GM18499 (cell line): ENCODE data around the gene CRIP2.

Experiments
- ATAC-seq: cut with Tn5 transposase; IDR thresholded peaks from one replicate; pipeline ENCODE4 v1.9.1; 2021; ENCODE audit warnings: moderate number of reproducible peaks; ENCODE audit not compliant: insufficient read depth, unreplicated experiment

CRIP2 gene

DNA sequence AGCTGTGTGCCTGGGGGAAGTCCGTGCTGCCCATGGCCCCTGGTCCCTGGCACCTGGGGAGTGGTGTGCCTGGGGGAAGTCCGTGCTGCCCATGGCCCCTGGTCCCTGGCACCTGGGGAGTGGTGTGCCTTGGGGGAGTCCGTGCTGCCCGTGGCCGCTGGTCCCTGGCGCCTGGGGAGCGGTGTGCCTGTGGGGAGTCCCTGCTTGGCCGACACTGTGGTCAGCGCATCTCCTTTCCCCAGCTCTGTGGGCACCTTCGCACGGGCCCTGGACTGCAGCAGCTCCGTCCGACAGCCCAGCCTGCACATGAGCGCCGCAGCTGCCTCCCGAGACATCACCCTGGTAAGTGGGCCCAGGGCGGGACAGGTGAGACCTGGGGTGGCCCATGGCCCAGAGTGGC is 14.5 kb upstream of the CRIP2 start:
- ATAC-seq = no peak

DNA sequence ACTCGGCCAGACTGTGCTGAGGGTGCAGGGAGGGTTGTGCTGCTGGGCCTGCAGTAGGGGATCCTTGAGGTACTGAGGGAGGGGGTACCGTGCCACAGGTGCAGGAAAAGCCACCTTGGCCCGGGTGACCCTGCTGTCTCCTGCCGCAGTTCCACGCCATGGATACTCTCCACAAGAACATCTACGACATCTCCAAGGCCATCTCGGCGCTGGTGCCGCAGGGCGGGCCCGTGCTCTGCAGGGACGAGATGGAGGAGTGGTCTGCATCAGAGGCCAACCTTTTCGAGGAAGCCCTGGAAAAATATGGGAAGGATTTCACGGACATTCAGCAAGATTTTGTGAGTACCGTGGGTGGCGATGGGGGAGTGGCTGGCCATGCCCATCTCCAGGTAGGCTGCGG is 14.0 kb upstream of the CRIP2 start:
- ATAC-seq = no peak

DNA sequence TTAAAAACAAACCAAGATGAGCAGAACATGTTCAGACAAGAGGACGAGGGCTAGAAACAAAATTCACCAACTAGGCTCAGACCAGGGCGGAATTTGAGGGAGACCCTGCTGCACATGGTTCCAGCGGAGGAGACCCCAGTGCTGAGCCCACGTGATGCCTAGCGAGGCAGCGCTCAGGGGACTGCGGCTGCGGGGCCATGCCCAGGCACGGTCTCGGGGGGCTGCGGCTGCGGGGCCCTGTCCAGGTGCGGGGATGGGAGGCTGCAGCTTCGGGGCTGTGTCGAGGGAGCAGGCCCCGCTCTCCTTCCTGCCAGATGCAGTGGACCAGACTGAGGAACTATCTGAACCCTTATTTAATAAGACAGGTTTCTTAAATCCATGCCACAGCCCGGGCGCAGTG is 12.7 kb upstream of the CRIP2 start:
- no peak for ATAC-seq

DNA sequence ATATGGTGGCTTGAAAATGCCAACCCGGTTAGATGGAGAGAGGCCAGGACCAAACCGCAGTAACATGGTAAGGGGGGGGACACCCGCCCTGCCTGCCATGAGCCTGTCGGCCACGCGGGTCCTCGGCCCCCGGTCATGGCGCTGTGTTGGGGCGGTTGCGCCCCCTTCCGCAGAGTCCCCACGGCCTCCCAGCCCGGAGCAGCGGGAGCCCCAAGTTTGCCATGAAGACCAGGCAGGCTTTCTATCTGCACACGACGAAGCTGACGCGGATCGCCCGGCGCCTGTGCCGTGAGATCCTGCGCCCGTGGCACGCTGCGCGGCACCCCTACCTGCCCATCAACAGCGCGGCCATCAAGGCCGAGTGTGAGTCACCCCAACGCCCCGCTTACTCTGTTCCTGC is 10.1 kb upstream of the CRIP2 start:
- ATAC-seq = no peak

DNA sequence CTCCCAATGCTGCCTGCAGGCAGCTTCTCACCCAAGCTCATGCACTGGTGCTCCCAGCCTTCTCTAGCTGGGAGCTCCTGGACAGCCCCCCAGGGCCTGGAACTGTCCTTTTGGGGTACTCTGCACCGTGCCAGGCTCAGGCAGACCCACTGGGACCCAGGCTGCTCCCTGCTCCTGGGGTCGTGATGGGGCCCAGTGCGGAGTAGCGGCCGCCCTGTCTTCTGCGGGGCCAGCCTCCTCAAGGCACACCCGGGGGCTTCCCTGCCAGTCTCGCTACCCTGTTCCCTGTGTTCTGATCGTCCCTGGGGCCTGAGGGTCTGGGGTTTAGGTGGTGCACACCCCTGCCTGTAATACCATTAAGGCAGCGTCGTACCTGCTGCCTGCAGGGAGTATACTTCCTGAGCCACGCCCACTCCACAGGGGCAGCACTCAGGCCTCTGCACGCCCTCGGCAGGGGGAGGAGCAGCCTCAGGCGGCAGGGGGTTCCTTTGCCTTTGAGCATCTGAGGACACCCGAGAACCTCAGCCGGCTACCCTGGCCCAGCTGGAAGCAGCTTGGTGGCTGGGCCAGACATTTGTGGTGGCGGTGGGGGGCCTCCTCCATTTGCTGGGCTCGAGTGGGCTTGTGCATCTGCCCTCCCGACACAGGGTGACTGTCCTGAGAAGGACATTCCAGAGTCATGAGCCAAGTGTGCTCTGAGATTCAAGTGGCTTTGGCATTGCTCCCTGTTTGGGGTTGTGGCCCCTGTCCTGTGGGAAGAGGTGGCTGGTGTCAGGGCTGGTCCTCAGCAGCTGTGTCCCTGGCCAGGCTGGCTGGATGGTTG is 9.2 kb upstream of the CRIP2 start:
- no peak for ATAC-seq

DNA sequence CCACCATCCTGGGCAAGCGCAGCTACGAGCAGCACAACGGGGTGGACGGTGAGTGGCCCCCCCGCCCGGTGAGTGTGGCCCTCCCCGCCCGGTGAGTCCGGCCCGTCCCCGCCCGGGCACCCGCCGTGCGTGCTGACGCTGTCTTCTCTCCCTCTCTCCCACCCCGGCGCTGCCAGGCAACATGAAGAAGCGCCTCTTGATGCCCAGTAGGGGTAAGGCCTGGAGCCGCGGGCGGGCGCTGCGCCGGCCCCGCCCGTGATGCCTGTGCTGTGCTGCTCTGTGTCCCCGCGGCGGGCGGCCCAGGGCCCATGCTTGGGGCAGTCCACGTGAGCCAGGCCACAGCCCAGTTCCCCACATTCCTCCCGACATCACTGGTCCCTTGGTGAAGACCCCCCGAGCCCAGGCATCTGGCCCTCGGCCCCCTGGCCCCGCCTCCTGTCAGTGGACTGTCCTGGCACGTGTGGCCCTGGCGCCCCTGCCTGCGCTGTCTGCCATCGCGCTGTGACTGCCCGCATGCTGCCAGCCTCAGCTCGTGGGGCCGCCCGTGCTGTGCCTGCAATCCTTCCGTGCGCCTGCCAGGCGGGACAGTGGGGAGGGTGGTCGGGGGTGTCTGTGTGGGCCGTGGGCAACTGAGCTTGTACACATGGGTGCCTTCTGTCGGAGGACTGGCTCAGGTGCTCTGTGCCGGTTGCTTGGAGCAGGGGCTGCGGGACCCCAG is 7.9 kb upstream of the CRIP2 start:
- ATAC-seq = no peak

DNA sequence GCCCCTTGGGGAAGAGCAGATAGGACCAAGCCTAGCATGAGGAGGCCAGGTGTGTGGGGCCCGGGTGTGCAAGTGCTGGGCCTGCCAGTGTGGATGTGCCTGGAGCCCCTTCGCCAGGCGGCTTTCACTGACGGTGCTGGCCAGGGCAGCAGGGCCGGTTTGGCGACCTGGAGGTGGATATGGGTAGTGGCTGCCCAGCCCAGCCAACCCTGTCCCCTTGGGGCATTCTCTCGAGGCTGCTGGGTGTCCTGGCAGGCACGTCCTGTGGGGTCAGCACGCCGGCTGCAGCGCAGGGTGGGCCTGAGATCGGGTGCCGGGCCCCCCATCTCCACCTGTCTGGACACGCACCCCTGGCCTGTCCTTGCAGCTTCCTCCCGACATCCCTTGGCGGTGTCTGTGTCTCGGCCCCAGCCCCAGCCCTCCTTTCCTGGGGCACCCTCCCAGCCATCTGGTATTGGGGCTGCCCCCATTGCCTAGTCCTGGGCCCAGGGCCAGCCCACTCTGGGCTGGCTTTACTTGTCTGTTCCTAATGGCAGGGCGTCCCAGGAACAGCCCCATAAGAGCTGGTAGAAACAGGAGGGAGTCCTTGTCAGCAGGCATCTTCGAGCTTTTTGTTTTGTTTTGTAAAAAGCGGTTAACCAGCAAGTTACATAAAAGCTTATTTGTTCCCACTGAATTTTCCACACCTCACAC is 7.2 kb upstream of the CRIP2 start:
- no peak for ATAC-seq

DNA sequence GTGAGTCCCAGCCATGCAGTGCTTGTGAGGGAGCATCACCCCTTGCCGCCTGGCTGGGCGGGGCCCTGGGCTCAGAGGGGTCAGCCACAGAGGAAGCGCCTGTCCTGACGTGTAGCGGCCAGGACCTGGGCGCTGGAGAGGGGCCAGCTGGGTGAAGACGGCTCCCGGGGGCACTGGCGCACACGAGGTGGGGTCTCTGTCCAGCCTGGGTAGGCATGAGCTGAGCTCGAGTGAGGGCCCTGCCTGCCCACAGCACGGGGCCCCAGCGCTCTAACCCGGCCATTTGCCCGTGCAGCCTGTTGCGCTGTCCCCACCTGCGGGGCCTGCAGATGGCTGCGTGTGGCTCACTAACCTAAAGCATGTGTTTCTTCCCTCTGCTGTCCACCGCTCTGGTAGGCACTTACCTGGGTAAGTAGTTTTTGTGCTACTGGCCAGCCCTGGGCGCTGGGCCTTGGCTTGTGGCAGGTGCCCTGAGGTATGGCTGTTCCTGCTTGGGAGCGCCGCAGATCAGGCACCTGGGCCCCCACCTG is 6.6 kb upstream of the CRIP2 start:
- no peak for ATAC-seq

DNA sequence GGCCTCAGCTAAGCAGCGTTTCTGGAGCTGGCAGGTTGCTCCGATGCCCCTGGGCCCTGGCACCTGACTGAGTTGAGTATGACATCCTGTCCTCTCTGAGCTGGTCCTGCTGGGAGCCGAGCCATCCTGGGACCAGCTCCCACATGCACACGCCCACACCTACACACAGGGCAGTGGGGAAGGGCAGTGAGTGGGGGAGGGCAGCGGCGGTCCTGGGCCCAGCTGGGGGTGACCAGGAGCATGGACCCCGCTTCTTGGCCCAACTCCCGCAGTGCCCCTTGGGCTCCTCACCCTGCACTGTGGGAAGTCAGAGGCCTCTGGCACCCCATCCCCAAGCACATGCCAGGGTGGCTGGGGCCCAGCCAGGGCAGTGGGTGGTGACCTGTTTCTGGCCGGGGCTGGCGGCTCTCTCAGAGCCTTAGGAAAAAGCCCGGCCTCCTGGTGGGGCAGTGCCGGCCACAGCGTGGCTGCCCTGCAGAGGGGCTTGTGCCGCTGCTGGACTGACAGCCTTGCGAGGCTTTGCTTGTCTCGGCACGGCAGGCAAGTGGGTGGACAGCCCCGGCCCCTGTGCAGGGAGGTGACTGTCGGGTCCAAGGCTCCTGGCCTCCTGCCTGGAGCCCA is 5.9 kb upstream of the CRIP2 start:
- ATAC-seq = no peak

DNA sequence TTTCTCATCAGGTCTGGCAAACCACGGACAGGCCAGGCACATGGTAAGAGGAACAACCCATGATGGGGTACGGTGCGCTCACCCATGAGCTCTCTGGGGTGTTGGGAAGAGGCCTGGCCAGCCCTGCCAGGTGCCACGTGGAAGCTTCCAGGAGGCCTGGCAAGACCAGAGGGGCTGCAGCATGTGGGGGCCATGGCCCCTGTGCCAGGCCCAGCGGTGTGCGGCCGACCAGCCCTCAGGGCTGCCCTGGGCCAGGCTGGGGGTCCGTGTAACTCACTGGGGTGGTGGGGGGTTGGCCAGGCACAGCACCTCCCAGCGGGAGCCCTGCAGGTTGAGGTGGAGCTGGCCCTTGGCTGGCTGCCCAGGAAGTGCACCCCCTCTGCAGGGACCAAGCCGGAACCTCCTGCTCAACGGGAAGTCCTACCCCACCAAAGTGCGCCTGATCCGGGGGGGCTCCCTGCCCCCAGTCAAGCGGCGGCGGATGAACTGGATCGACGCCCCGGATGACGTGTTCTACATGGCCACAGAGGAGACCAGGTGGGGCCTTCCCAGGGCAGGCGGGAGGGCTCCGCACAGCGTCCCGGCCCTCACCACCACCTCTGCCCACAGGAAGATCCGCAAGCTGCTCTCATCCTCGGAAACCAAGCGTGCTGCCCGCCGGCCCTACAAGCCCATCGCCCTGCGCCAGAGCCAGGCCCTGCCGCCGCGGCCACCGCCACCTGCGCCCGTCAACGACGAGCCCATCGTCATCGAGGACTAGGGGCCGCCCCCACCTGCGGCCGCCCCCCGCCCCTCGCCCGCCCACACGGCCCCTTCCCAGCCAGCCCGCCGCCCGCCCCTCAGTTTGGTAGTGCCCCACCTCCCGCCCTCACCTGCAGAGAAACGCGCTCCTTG is 4.9 kb upstream of the CRIP2 start:
- no peak for ATAC-seq

DNA sequence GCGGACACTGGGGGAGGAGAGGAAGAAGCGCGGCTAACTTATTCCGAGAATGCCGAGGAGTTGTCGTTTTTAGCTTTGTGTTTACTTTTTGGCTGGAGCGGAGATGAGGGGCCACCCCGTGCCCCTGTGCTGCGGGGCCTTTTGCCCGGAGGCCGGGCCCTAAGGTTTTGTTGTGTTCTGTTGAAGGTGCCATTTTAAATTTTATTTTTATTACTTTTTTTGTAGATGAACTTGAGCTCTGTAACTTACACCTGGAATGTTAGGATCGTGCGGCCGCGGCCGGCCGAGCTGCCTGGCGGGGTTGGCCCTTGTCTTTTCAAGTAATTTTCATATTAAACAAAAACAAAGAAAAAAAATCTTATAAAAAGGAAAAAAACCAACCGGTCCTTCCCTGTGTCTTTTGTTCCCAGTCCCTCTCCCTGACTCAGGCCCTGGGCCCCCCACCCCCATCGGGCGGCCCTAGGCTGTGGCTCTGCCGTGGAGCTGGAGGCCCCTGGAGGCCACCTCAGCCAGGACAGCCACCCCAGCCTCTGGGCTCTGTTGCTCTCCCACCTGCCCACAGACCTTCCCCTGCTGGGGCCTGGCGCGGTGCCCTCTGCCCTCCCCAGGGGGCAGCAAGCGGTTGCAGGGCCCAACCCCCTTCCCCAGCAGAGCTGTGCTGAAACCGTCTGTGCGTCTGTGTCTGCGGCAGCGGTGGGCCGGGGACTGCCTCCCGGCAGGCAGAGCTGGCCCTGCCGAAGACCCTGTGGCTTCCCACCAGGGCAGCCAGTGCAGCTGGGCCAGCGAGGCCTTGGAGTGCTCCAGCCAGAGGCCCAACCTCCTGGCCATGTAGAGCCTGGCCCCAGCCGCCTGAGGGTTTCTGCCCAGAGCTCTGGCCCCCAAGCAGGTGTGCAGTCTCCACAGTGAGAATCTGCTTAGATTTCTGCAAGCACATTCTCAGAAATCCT is 4.0 kb upstream of the CRIP2 start:
- ATAC-seq = no peak

DNA sequence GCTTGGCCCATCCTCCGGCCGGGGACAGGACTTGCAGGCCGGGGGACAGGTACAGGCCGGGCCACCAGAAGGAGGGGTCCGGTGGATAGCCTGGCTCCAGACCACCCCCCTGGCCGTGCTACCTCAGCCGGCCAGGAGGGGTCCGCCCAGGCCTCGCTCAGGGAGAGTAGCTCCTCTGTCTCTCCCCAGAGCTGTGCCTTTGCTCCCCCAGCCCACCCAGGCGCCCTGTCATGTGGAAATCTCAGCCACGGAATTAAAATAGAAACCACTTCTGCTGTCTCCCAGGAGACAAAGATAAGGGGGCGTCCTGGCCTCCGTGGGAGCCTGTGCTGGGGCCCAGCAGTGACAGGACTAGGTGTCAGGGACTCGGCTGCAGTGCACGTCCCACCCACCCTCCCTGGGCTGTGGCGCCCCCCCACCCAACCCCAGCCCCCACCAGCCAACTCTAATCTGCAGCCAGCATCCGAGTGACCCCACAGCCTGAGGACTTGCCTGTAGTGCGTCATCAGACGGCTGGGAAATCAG is 3.3 kb upstream of the CRIP2 start:
- no peak for ATAC-seq

DNA sequence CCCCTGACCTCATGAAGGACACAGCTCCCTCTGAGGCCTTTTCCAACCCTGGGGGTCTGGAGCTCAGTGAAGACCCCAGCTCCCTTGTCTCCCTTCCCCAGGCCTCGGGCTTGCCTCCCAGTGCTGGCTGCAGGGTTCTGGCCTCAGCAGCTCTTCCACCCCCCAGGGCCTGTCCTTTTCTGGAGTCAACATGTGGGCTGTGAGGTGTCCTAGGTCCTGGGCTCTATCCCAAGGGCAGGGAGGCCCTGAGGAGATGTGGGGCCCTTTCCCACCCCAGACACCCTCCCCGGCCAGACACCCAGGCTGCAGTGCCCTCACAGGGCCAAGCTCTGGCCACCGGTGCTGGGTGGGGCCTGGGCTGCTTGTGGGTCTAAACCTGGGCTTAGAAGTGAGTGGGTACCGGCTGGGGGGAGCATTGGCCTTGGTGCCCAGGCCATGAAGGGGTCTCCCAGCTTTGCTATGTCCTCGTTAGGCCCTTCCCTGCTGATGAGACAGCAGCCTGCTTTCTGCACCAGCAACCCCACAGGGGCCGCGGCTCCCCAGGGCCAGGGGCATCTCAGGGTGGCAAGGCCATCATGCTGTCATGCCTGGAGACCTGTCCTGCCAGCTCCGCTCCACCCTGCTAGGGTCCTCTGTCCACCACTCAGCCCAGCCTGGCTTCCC is 2.7 kb upstream of the CRIP2 start:
- no peak for ATAC-seq

DNA sequence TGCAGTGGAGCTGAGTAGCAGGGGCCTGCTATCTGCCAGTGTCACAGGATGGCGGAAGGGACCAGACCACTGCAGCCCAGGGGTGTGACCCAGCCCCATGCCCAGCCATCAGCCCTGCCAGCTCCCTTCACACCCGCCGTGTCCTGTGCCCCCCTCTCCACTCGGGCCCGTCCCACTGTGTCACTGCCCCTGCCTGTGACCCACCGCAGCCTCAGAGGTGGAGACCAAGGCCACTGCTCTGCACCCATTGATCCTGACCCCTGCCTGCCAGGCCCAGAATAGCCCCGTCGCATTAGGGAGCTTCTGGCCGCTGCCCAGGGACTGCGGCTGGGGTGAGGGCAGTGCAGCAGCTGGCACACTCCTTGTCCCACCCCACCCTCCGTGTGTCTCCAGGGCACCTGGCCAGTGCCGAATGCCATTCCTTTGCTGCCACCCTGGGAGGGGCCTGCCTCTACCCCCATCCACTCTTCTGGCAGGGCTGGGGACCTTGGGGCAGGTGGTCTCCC is 2.1 kb upstream of the CRIP2 start:
- ATAC-seq = no peak

DNA sequence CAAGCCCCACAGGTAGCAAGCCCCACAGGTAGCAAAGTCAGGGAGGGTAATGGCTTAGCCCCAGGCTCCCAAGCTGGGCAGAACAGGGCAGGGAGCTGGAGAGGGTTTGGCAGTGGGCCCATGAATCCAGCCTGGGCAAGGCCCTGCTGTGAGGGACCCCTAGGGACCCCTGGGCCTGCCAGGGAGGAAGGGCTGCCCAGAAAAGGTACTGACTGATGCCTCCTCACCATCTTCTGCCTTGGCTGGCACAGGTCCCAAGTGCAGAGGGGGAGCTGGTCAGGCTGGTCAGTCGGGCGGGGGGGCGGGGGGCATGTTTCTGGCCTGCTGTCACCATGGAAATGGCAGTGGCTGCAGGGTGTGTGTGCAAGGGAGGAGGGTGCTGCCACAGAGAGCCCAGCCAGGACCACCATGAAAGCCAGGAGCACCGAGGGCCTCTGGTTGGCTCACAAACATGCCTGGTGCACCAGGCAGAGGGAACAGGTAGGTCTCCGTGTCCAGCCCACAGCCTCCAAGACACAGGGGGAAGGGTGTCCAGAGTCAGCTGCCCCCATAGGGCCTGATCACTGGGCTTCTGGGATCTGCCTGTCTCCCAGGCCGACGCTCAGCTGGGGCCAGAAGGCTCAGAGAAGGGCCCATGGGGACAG is 1.5 kb upstream of the CRIP2 start:
- ATAC-seq = no peak

DNA sequence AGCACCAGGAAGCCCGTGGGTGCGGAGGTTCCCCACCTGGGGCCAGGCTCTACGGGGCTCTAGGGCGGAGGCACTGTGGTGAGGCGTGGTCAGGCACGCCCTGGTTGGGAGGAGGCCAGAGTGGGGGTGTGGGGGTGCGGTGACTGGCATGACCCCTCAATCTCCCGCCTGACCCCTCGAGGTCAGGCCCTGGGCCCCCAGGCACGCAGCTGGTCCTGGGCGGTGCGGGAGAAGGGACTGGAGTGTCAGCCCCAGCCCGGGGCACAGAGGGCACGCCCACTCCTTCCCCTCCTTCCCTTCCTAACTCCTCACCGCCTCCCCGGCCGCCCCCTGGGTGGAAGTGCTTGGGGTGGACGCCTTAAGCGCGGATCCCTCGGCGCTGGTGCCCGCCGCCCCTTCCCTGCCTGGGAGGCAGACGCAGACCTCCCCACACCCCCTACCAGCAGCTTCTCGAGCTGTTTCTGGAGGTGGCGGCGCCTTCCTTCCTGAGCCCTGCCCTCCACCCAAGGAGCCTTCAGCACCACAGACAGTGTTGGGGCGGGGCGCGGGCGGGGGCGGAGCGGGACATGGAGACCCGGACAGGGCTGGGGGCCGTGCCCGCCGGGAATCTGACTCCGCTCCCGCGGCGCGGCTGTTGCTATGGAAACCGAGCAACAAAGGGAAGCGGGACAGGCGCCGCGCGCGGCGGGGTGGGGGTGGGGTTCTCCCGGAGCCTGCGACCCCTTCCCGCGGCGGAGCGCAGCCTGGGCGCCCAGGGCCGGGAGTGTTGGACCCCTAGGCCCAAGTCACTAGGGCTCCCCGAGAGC is 741 bp upstream of the CRIP2 start:
- no peak for ATAC-seq
